Measurements from ENCODE around the gene ACTR2. TPM values are rescaled to one million over a fixed set of nuclear protein-coding genes. Genes with fewer than 3 reads are reported as not detected.

ACTR2 gene
- total RNA-seq, 1 experiment from 2014 or later = 228 TPM

DNA sequence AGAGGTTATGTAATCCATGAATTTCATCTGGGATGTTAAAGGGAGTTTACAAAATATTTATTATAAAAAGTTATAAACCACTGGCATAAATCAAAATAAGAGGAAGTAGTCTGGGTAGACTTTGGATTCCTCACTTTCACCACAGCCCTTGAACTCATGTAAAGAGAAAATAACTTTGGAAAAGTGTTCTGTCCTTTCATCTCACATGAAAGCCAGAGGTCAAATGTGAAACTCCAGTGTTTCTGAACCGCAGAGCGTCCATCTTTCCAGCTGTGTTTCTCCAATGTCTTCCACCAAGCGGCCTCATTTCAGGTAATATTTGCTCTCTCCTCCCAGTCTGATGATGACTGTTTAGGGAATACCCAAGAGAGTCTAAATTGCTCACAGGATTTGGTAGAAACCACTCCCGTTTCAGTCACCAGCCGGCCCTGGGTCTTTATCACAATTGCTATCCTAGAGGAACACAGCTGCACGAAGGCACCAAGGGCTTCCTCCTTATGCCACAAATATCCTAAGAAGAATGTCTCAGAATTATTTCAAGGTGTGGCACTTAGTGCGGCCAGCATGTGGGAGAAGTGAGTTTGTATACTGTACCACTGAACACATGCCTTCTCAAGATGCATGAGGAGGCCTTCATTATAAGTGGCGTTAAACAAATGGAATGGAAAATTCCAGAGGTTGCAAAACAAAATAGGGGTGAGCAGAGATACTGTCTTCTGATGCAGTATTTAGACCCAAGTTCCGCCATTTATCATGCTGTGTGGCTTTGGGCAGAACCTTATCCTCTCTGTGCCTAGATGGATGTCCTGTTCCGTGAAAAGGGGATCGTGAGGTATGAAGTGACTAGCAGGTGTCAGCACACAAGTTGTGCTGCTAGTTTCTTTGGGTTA is 63.8 kb downstream of the ACTR2 start:
- H3K4me1 ChIP-seq (ENCODE audit: low read length) = no peaks in the 10 kb centered on the region
- no peak overlapping the region for H3K4me2 ChIP-seq (ENCODE audit: low read depth, low read length, poor library complexity, severe bottlenecking)
- H3K9me2 ChIP-seq (replicated peaks; ENCODE audit: insufficient read depth, low read length) = no peaks in the 10 kb centered on the region
- H2AFZ ChIP-seq (ENCODE audit: low read length) = no peak overlapping the region
- no peak overlapping the region for H3K27ac ChIP-seq (ENCODE audit: low read length)
- no peaks in the 10 kb centered on the region for H4K20me1 ChIP-seq (ENCODE audit: insufficient read depth, low read depth, low read length)
- H3K27me3 ChIP-seq (ENCODE audit: low read length) = no peaks in the 10 kb centered on the region
- H3K9ac ChIP-seq (ENCODE audit: low read length) = no peak overlapping the region
- DNase-seq = no peak
- no peaks in the 10 kb centered on the region for H3K36me3 ChIP-seq (ENCODE audit: insufficient read depth, low read length)
- H3K79me2 ChIP-seq (ENCODE audit: low read length) = no peaks in the 10 kb centered on the region
- no peaks in the 10 kb centered on the region for H3K9me3 ChIP-seq (ENCODE audit: low read length)
- no peak overlapping the region for H3K4me3 ChIP-seq (ENCODE audit: low read length)

DNA sequence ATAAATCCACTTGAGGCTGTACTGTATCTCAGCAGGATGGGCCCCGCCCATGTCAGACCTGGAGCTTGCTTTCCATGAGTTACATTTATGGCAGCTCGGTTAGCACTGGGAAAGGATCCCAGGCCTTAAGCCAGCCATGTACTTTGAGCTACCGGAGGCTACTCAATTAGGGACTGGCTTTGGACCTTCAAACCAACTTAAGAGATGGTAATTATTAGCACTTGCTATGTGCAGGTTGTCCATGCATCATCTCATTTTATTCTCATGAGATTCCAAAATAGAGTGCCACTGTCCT is 64.4 kb downstream of the ACTR2 start:
- no peaks in the 10 kb centered on the region for H3K9me2 ChIP-seq (replicated peaks; ENCODE audit: insufficient read depth, low read length)
- H3K4me1 ChIP-seq (ENCODE audit: low read length) = no peaks in the 10 kb centered on the region
- H2AFZ ChIP-seq (ENCODE audit: low read length) = no peak overlapping the region
- H3K36me3 ChIP-seq (ENCODE audit: insufficient read depth, low read length) = no peaks in the 10 kb centered on the region
- H3K4me3 ChIP-seq (ENCODE audit: low read length) = no peak overlapping the region
- DNase-seq = no peak
- no peaks in the 10 kb centered on the region for H4K20me1 ChIP-seq (ENCODE audit: insufficient read depth, low read depth, low read length)
- H3K27me3 ChIP-seq (ENCODE audit: low read length) = no peaks in the 10 kb centered on the region
- H3K9me3 ChIP-seq (ENCODE audit: low read length) = no peaks in the 10 kb centered on the region
- no peak overlapping the region for H3K4me2 ChIP-seq (ENCODE audit: low read depth, low read length, poor library complexity, severe bottlenecking)
- no peaks in the 10 kb centered on the region for H3K79me2 ChIP-seq (ENCODE audit: low read length)
- no peak overlapping the region for H3K9ac ChIP-seq (ENCODE audit: low read length)
- H3K27ac ChIP-seq (ENCODE audit: low read length) = no peak overlapping the region

DNA sequence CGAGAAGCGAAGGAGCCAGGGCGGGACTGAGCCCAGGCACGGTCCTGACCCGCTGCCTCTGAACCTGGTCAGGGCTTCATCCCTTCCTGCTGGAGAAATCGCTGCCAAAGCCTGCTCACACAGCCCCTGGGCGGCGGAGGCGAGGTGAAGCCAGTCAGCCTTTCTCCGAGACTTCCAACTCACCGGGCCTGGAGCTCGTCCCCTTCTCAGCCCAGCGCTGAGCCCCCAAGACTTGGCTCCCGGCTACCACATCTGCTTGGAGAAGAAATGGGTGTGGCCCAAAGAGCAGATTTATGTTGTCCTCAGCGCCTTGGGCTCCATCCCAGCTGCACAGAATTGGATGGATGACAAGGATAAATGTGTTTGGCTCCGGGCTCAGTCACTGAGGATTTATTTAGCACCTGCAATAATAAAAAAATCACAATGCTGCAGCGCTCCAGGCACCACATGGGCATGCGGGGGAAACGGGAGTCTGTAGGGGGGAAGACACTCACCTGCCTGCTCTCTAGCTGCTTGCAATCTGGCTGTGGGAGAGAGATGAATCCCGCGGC is 64.9 kb downstream of the ACTR2 start:
- no peaks in the 10 kb centered on the region for H3K36me3 ChIP-seq (ENCODE audit: insufficient read depth, low read length)
- no peaks in the 10 kb centered on the region for H3K79me2 ChIP-seq (ENCODE audit: low read length)
- DNase-seq = no peak
- H3K27ac ChIP-seq (ENCODE audit: low read length) = no peak overlapping the region
- H3K27me3 ChIP-seq (ENCODE audit: low read length) = no peaks in the 10 kb centered on the region
- H3K9ac ChIP-seq (ENCODE audit: low read length) = no peak overlapping the region
- no peaks in the 10 kb centered on the region for H3K4me1 ChIP-seq (ENCODE audit: low read length)
- H3K9me2 ChIP-seq (replicated peaks; ENCODE audit: insufficient read depth, low read length) = no peaks in the 10 kb centered on the region
- H2AFZ ChIP-seq (ENCODE audit: low read length) = no peak overlapping the region
- H3K9me3 ChIP-seq (ENCODE audit: low read length) = no peaks in the 10 kb centered on the region
- no peaks in the 10 kb centered on the region for H4K20me1 ChIP-seq (ENCODE audit: insufficient read depth, low read depth, low read length)
- H3K4me2 ChIP-seq (ENCODE audit: low read depth, low read length, poor library complexity, severe bottlenecking) = no peak overlapping the region
- H3K4me3 ChIP-seq (ENCODE audit: low read length) = no peak overlapping the region

DNA sequence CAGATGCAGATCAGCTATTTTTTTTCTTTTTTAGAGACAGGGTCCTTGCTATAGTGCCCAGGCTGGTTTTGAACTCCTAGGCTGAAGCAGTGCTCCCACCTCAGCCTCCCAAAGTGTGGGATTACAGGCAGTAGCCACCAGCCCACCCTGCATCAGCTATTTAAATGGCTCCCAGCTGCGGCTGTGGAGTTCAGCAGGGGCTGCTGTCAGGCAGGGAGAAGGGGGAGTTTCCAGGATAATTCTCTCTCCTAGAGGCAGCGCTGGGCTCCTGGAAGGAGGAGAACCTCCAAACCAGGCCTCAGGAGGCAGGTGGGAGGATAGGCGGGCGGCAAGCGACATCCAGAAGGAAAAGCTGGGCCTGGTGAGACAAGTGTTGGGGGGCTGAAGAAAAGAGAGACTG is 65.7 kb downstream of the ACTR2 start:
- Histone ChIP-seq H3K4me2 (ENCODE audit: low read depth, low read length, poor library complexity, severe bottlenecking) (no peak overlapping the region), H3K36me3 (ENCODE audit: insufficient read depth, low read length) (no peaks in the 10 kb centered on the region), H4K20me1 (ENCODE audit: insufficient read depth, low read depth, low read length) (no peaks in the 10 kb centered on the region), H3K9ac (ENCODE audit: low read length) (no peak overlapping the region), H3K9me3 (ENCODE audit: low read length) (no peaks in the 10 kb centered on the region), H3K4me1 (ENCODE audit: low read length) (no peaks in the 10 kb centered on the region), H3K4me3 (ENCODE audit: low read length) (no peak overlapping the region), H3K79me2 (ENCODE audit: low read length) (no peaks in the 10 kb centered on the region), H3K27me3 (ENCODE audit: low read length) (no peaks in the 10 kb centered on the region), H3K9me2 (replicated peaks; ENCODE audit: insufficient read depth, low read length) (no peaks in the 10 kb centered on the region), H3K27ac (ENCODE audit: low read length) (no peak overlapping the region), H2AFZ (ENCODE audit: low read length) (no peak overlapping the region)
- no peak for DNase-seq

DNA sequence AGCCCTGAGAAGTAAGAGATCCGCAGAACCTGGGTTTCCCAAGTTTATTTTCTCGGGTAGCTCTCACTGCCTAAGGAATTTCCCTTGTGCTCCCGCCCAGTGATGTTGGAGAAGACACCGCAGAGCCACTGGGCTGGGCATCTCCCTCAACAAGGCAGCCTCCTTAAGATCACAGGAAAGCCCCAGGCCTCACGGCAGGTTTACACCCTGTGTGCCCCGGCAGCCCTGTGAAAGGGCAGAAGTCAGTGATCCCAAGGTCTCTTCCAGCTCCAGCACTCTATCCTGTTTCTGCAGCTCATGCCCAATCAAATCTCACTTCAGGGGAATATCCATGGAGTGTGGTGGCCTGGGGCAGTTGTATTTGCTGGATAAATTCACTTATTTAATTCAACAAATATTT is 66.5 kb downstream of the ACTR2 start:
- H3K27ac ChIP-seq (ENCODE audit: low read length) = no peak overlapping the region

DNA sequence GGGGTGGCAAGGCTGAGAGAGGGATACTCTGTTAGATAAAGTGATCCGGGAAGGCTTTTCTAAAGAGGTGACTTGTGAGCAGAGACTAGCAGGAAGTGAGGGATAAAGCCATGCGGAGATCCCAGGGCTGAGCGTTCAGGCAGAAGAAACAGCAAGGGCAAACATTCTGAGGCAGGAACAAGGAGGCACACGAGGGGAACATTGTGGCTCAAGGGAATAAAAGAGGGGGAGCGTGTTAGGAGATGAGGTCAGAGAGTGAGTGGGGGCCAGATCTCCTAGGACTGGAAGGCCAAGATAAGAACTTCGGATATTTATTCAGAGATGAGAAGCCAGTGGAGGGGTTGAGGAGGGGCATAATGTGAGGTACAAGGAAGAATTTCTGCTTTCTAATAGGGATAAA is 67.1 kb downstream of the ACTR2 start:
- no peak overlapping the region for H3K27ac ChIP-seq (ENCODE audit: low read length)
- H3K4me3 ChIP-seq (ENCODE audit: low read length) = no peak overlapping the region
- no peaks in the 10 kb centered on the region for H3K79me2 ChIP-seq (ENCODE audit: low read length)
- H3K9me2 ChIP-seq (replicated peaks; ENCODE audit: insufficient read depth, low read length) = no peaks in the 10 kb centered on the region
- H3K9ac ChIP-seq (ENCODE audit: low read length) = no peak overlapping the region
- no peak overlapping the region for H2AFZ ChIP-seq (ENCODE audit: low read length)
- no peaks in the 10 kb centered on the region for H3K27me3 ChIP-seq (ENCODE audit: low read length)
- H3K36me3 ChIP-seq (ENCODE audit: insufficient read depth, low read length) = no peaks in the 10 kb centered on the region
- DNase-seq = no peak
- H3K4me2 ChIP-seq (ENCODE audit: low read depth, low read length, poor library complexity, severe bottlenecking) = no peak overlapping the region
- H4K20me1 ChIP-seq (ENCODE audit: insufficient read depth, low read depth, low read length) = no peaks in the 10 kb centered on the region
- no peaks in the 10 kb centered on the region for H3K9me3 ChIP-seq (ENCODE audit: low read length)
- no peaks in the 10 kb centered on the region for H3K4me1 ChIP-seq (ENCODE audit: low read length)

More for the DNA sequence above, 66.5 kb downstream of the ACTR2 start:
- H3K9me2 ChIP-seq (replicated peaks; ENCODE audit: insufficient read depth, low read length) = no peaks in the 10 kb centered on the region
- no peak overlapping the region for H3K4me2 ChIP-seq (ENCODE audit: low read depth, low read length, poor library complexity, severe bottlenecking)
- DNase-seq = no peak
- no peak overlapping the region for H3K9ac ChIP-seq (ENCODE audit: low read length)
- H3K36me3 ChIP-seq (ENCODE audit: insufficient read depth, low read length) = no peaks in the 10 kb centered on the region
- H3K4me3 ChIP-seq (ENCODE audit: low read length) = no peak overlapping the region
- no peaks in the 10 kb centered on the region for H3K27me3 ChIP-seq (ENCODE audit: low read length)
- H4K20me1 ChIP-seq (ENCODE audit: insufficient read depth, low read depth, low read length) = no peaks in the 10 kb centered on the region
- H3K79me2 ChIP-seq (ENCODE audit: low read length) = no peaks in the 10 kb centered on the region
- H2AFZ ChIP-seq (ENCODE audit: low read length) = no peak overlapping the region
- no peaks in the 10 kb centered on the region for H3K9me3 ChIP-seq (ENCODE audit: low read length)
- H3K4me1 ChIP-seq (ENCODE audit: low read length) = no peaks in the 10 kb centered on the region

DNA sequence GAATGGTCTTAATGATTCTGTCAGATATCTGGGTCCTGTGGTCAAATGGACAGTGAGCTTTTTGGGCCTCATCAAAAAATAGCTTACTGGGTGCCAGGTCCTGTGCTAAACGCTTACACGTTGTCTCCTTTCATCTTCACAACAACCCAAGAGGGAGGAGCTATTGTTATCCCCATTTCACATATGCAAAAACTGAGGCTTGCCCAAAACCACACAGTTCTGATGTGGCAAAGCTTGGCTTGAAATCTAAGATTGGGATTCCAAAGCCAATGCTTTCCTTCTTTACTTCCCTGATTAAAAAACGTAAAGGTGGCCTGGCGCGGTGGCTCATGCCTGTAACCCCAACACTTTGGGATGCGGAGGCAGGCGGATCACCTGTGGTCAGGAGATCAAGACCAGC is 69.3 kb downstream of the ACTR2 start:
- Histone ChIP-seq H3K36me3 (ENCODE audit: insufficient read depth, low read length) (no peaks in the 10 kb centered on the region), H3K9me3 (ENCODE audit: low read length) (no peaks in the 10 kb centered on the region), H2AFZ (ENCODE audit: low read length) (no peak overlapping the region), H3K9me2 (replicated peaks; ENCODE audit: insufficient read depth, low read length) (no peaks in the 10 kb centered on the region), H3K27ac (ENCODE audit: low read length) (no peak overlapping the region), H3K79me2 (ENCODE audit: low read length) (no peaks in the 10 kb centered on the region), H3K4me3 (ENCODE audit: low read length) (no peak overlapping the region), H4K20me1 (ENCODE audit: insufficient read depth, low read depth, low read length) (no peaks in the 10 kb centered on the region), H3K9ac (ENCODE audit: low read length) (no peak overlapping the region), H3K4me2 (ENCODE audit: low read depth, low read length, poor library complexity, severe bottlenecking) (no peak overlapping the region), H3K4me1 (ENCODE audit: low read length) (peaks cover 20% of the 10 kb centered on the region), H3K27me3 (ENCODE audit: low read length) (no peaks in the 10 kb centered on the region)
- DNase-seq = no peak

DNA sequence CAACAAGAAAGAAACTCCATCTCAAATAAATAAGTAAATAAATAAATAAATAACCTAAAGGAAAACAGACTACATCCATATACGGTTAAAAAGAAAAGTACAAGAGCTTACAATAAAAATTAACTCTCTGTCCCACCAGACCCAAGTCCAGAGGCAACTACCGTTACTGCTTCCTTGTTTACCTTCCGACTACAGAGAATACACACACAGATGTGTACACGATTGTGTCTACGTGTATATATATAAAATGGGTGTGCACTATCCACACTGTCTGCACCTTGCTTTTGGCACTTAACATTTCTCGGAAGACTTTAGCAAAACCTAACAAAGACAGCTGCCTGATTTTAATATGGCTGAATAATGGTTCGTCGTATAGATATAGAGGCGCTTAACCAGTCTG is 69.9 kb downstream of the ACTR2 start:
- Histone ChIP-seq H2AFZ (ENCODE audit: low read length) (no peak overlapping the region), H4K20me1 (ENCODE audit: insufficient read depth, low read depth, low read length) (no peaks in the 10 kb centered on the region), H3K36me3 (ENCODE audit: insufficient read depth, low read length) (no peaks in the 10 kb centered on the region), H3K27me3 (ENCODE audit: low read length) (no peaks in the 10 kb centered on the region), H3K4me3 (ENCODE audit: low read length) (no peak overlapping the region), H3K4me2 (ENCODE audit: low read depth, low read length, poor library complexity, severe bottlenecking) (no peak overlapping the region), H3K79me2 (ENCODE audit: low read length) (no peaks in the 10 kb centered on the region), H3K27ac (ENCODE audit: low read length) (no peak overlapping the region), H3K9me2 (replicated peaks; ENCODE audit: insufficient read depth, low read length) (no peaks in the 10 kb centered on the region), H3K9ac (ENCODE audit: low read length) (no peak overlapping the region), H3K4me1 (ENCODE audit: low read length) (peaks cover 23% of the 10 kb centered on the region), H3K9me3 (ENCODE audit: low read length) (no peaks in the 10 kb centered on the region)
- DNase-seq = no peak

Measured in Karpas-422 (cell line).